Kidney (tissue), 14 donors: ENCODE data around the gene FAM9A. TPM values are rescaled to one million over a fixed set of nuclear protein-coding genes. Genes with fewer than 3 reads are reported as not detected.

Source experiments
- DNase-seq, 5 donors: peaks; one replicate each; pipeline ENCODE4 v3.0.0-alpha.2; 2013 to 2020
- FAIRE-seq: peaks from 2 replicates; lab custom pipeline; 2012; peaks lifted over from hg19 to GRCh38; lab: Jason Lieb, UNC
- H3K27ac ChIP-seq, 2 donors: one replicate each; pipeline ENCODE4 v1.7.0; 2013; ENCODE audit warnings: low read depth in 2 of 2, low read length in 2 of 2, inconsistent platforms in 1 of 2
- H3K27me3 ChIP-seq: one replicate; pipeline ENCODE4 v1.7.1; 2013; ENCODE audit warnings: low read length, inconsistent platforms; ENCODE audit not compliant: control insufficient read depth, insufficient read depth
- H3K36me3 ChIP-seq, 3 donors: one replicate each; pipeline versions ENCODE4 v1.7.0 to v1.7.1; 2013; ENCODE audit warnings: low read length in 3 of 3, control low read depth in 1 of 3, inconsistent platforms in 1 of 3; ENCODE audit not compliant: insufficient read depth in 3 of 3, control insufficient read depth in 2 of 3
- H3K4me1 ChIP-seq, 3 donors: one replicate each; pipeline versions ENCODE4 v1.7.0 to v1.7.1; 2013; ENCODE audit warnings: low read length in 3 of 3, inconsistent platforms in 1 of 3, low read depth in 1 of 3; ENCODE audit not compliant: control insufficient read depth in 2 of 3, insufficient read depth in 2 of 3
- H3K4me3 ChIP-seq, 3 donors: one replicate each; pipeline versions ENCODE4 v1.7.0 to v1.8.1; 2013; ENCODE audit warnings: low read length in 3 of 3, control low read depth in 1 of 3, inconsistent platforms in 1 of 3
- H3K9ac ChIP-seq, 3 donors: one replicate each; pipeline versions ENCODE4 v1.7.0 to v1.7.1; 2013; ENCODE audit warnings: low read length in 3 of 3, control low read depth in 1 of 3, inconsistent platforms in 1 of 3
- H3K9me3 ChIP-seq, 3 donors: one replicate each; pipeline versions ENCODE4 v1.7.0 to v1.7.1; 2013; ENCODE audit warnings: low read length in 3 of 3, control low read depth in 1 of 3, inconsistent platforms in 1 of 3; ENCODE audit not compliant: control insufficient read depth in 2 of 3, insufficient read depth in 1 of 3
- CTCF ChIP-seq: IDR thresholded peaks from 3 replicates; pipeline ENCODE4 v1.5.1; 2012; ENCODE audit warnings: mild to moderate bottlenecking, moderate library complexity, borderline replicate concordance; ENCODE audit not compliant: insufficient read depth; ENCODE audit errors: extremely low read depth
- intact Hi-C: fragments of 100-400 bp; cut with DNase I; formaldehyde crosslinking; loops from one replicate; pipeline ENCODE4 v1.11.1; 2022
- polyA plus RNA-seq: library from polyadenylated mRNA; stranded (reverse); fragments of 350-450 nt; fragmentation: Illumina TruSeq; extraction: RNeasy Lipid Tissue Mini Kit (QIAGEN cat#74804); gene quantifications from one replicate; pipeline ENCODE4 v1.2.3, GENCODE V29; 2014; ENCODE audit warnings: low read depth, low replicate concordance; ENCODE audit not compliant: insufficient read depth
- total RNA-seq: library from RNA; stranded (reverse); fragmentation: NEBNext Ultra II Directional; extraction: Animal tissue kit (Norgen Biotek cat#: 25700); gene quantifications from one replicate; pipeline ENCODE4 v1.2.1, GENCODE V29; 2021
- donor health status: control.
- donor health status: control.
- donor health status: control.
- donor health status: control.
- donor health status: control.
- donor health status: DM: yes; HTN: yes; CAD: no.
- donor health status: Normal renal cell carcinoma (clear cell type).

Gene FAM9A
- total and polyA plus RNA-seq, 2 donors from 2014 or later, result not detected

- DNase-seq (no peak), FAIRE-seq (no peak)
- intact Hi-C loops, result no loop called here
- Histone ChIP-seq H3K9me3 (no peaks in the 10 kb centered on the region), H3K4me1 (no peaks in the 10 kb centered on the region), H3K27me3 (peaks cover 2% of the 10 kb centered on the region), H3K27ac (no peak overlapping the region), H3K36me3 (no peaks in the 10 kb centered on the region), H3K9ac (no peak overlapping the region), H3K4me3 (no peak overlapping the region)
- no peak for TF ChIP-seq CTCF
Measured at GRCh38 chrX:8755813-8756212, 45.4 kb downstream of the FAM9A start.

GRCh38 chrX:8755116-8755515, 46.1 kb downstream of the FAM9A start:
- Histone ChIP-seq H3K4me3 (no peak overlapping the region), H3K4me1 (no peaks in the 10 kb centered on the region), H3K9ac (no peak overlapping the region), H3K27me3 (peaks cover 2% of the 10 kb centered on the region), H3K9me3 (no peaks in the 10 kb centered on the region), H3K27ac (no peak overlapping the region), H3K36me3 (no peaks in the 10 kb centered on the region)
- TF ChIP-seq CTCF, result no peak
- DNase-seq, result no peak
- no peak for FAIRE-seq
- intact Hi-C loops, result no loop called here

GRCh38 chrX:8749697-8750096, 51.5 kb downstream of the FAM9A start:
- intact Hi-C loops, result no loop called here
- no peak overlapping the region for H3K27ac ChIP-seq
- H3K36me3 ChIP-seq, result no peaks in the 10 kb centered on the region
- H3K9me3 ChIP-seq, result no peaks in the 10 kb centered on the region
- no peak overlapping the region for H3K4me3 ChIP-seq
- DNase-seq (no peak), FAIRE-seq (no peak)
- H3K9ac ChIP-seq, result no peak overlapping the region
- TF ChIP-seq CTCF, result no peak
- no peaks in the 10 kb centered on the region for H3K4me1 ChIP-seq
- H3K27me3 ChIP-seq, result peaks cover 2% of the 10 kb centered on the region

GRCh38 chrX:8748855-8749254, 52.3 kb downstream of the FAM9A start:
- peak; percentile 33 for TF ChIP-seq CTCF
- intact Hi-C loops, result no loop called here
- no peak overlapping the region for H3K27ac ChIP-seq
- FAIRE-seq, result peak; percentile 85
- no peaks in the 10 kb centered on the region for H3K36me3 ChIP-seq
- no peaks in the 10 kb centered on the region for H3K4me1 ChIP-seq
- peak in 3 of 5 donors; percentile 31 to 59 (median 46) for DNase-seq
- no peaks in the 10 kb centered on the region for H3K9me3 ChIP-seq
- H3K9ac ChIP-seq, result no peak overlapping the region
- H3K4me3 ChIP-seq, result no peak overlapping the region
- H3K27me3 ChIP-seq, result peaks cover 2% of the 10 kb centered on the region
